CD4-positive, alpha-beta T cell (primary cell): Measurements from ENCODE around the gene CTXND1. TPM values are rescaled to one million over a fixed set of nuclear protein-coding genes. Genes with fewer than 3 reads are reported as not detected.

Experiments
- ATAC-seq: fragments of 200-7000 bp; cut with Tn5 transposase; one replicate; pipeline ENCODE4 v1.10.0; 2022; ENCODE audit warnings: mild to moderate bottlenecking; ENCODE audit not compliant: poor library complexity
- CTCF ChIA-PET: fragments of 350-600 bp; sonication (Branson Sonifier 250); formaldehyde crosslinking; loops from one replicate; lab custom pipeline; 2021; ENCODE audit warnings: antibody characterized with exemption, inconsistent platforms; lab: Charles Lee
- POLR2A ChIA-PET: fragments of 350-600 bp; sonication (Branson Sonifier 250); formaldehyde crosslinking; loops from one replicate; lab custom pipeline; 2021; ENCODE audit warnings: antibody characterized with exemption, inconsistent platforms; lab: Charles Lee
- DNase-seq, 14 experiments: peaks; one replicate each; pipeline ENCODE4 v3.0.0-alpha.2; 2013 to 2020; ENCODE audit warnings: mixed read lengths in 2 of 14
- H3K27ac ChIP-seq, 2 donors: one replicate each; pipeline versions ENCODE4 v1.5.1 to v1.7.0; 2013; ENCODE audit warnings: low read length in 2 of 2, low read depth in 1 of 2, mild to moderate bottlenecking in 1 of 2
- H3K27me3 ChIP-seq, 2 experiments: 1 replicate in 1 of 2; 2 replicates in 1 of 2; pipeline versions ENCODE4 v1.6.1 to v1.7.0; 2013; ENCODE audit warnings: low read length in 2 of 2, control low read depth in 1 of 2, mild to moderate bottlenecking in 1 of 2, moderate library complexity in 1 of 2; ENCODE audit not compliant: insufficient read depth in 2 of 2, control insufficient read depth in 1 of 2
- H3K36me3 ChIP-seq: one replicate; pipeline ENCODE4 v1.6.1; 2013; ENCODE audit warnings: low read length, control low read depth; ENCODE audit not compliant: insufficient read depth
- H3K4me1 ChIP-seq: one replicate; pipeline ENCODE4 v1.6.1; 2013; ENCODE audit warnings: low read length, control low read depth; ENCODE audit not compliant: insufficient read depth
- H3K4me3 ChIP-seq: one replicate; pipeline ENCODE4 v1.5.1; 2013; ENCODE audit warnings: mild to moderate bottlenecking, low read length, moderate library complexity
- H3K9me3 ChIP-seq, 2 experiments: 1 replicate in 1 of 2; 2 replicates in 1 of 2; pipeline versions ENCODE4 v1.6.1 to v1.7.0; 2013; ENCODE audit warnings: low read length in 2 of 2, mild to moderate bottlenecking in 2 of 2, control low read depth in 1 of 2, moderate library complexity in 1 of 2; ENCODE audit not compliant: control insufficient read depth in 1 of 2, insufficient read depth in 1 of 2
- H3K27ac Mint-ChIP-seq: one replicate; pipeline ENCODE4 v1.8.0; 2020; ENCODE audit warnings: mixed read lengths
- H3K27me3 Mint-ChIP-seq: one replicate; pipeline ENCODE4 v1.8.0; 2021; ENCODE audit warnings: mixed read lengths
- H3K36me3 Mint-ChIP-seq: one replicate; pipeline ENCODE4 v1.8.0; 2021; ENCODE audit warnings: low read depth, mixed read lengths
- H3K4me1 Mint-ChIP-seq: one replicate; pipeline ENCODE4 v1.8.0; 2021; ENCODE audit warnings: low read depth, mixed read lengths
- H3K4me3 Mint-ChIP-seq: one replicate; pipeline ENCODE4 v1.8.0; 2020; ENCODE audit warnings: mild to moderate bottlenecking, mixed read lengths
- H3K9me3 Mint-ChIP-seq: one replicate; pipeline ENCODE4 v1.8.0; 2020; ENCODE audit warnings: mixed read lengths
- intact Hi-C, 2 experiments: fragments of 100-400 bp; cut with DNase I in 1 of 2; cut with micrococcal nuclease in 1 of 2; formaldehyde crosslinking; loops; one replicate each; pipeline versions ENCODE4 v1.15.1 to v1.9.0; 2023 to 2025; cut with DNase I, micrococcal nuclease
- total RNA-seq, 174 experiments: library from RNA in 2 of 174; stranded (reverse) in 2 of 174; gene quantifications; one replicate each; pipeline ENCODE4 v1.2.3 and lab custom pipeline; 2021 to 2026
- TF ChIP-seq, protein P1 (sequence below): fragments of 200-600 bp; IDR thresholded peaks from one replicate; pipeline ENCODE4 v1.8.0; 2022; ENCODE audit warnings: antibody characterized with exemption, mild to moderate bottlenecking

CTXND1 gene
- total RNA-seq, 2 experiments from 2014 or later, result not detected

DNA sequence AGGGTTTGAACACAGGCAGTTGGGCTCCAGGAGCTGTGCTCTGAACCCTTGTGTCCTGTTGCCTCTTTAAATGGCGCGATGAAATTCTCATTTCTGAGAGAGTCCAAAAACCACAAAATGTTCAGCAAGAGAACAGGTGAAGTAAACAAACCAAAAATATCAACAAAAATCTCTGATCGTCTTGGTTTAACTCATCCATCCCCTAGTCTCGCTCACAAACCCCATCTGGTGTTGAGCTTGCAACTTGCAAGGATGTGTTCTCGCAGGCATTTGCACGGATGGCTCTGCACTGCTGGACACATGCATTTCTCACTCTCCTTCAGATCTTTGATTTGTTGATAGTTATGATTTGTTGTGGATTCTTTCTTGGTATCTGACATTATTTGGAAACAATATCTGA, 68.1 kb downstream of the CTXND1 start:
- peaks cover 0 to 5% of the 10 kb centered on the region in 2 experiments for H3K9me3 ChIP-seq
- TF ChIP-seq, protein P1, sequence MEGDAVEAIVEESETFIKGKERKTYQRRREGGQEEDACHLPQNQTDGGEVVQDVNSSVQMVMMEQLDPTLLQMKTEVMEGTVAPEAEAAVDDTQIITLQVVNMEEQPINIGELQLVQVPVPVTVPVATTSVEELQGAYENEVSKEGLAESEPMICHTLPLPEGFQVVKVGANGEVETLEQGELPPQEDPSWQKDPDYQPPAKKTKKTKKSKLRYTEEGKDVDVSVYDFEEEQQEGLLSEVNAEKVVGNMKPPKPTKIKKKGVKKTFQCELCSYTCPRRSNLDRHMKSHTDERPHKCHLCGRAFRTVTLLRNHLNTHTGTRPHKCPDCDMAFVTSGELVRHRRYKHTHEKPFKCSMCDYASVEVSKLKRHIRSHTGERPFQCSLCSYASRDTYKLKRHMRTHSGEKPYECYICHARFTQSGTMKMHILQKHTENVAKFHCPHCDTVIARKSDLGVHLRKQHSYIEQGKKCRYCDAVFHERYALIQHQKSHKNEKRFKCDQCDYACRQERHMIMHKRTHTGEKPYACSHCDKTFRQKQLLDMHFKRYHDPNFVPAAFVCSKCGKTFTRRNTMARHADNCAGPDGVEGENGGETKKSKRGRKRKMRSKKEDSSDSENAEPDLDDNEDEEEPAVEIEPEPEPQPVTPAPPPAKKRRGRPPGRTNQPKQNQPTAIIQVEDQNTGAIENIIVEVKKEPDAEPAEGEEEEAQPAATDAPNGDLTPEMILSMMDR, result no peak
- H3K4me1 ChIP-seq, result no peaks in the 10 kb centered on the region
- intact Hi-C loops, result no loop called here
- peaks cover 67% of the 10 kb centered on the region for H3K36me3 Mint-ChIP-seq
- no peak overlapping the region for H3K4me3 Mint-ChIP-seq
- no peak overlapping the region for H3K4me3 ChIP-seq
- H3K9me3 Mint-ChIP-seq, result no peaks in the 10 kb centered on the region
- no peak overlapping the region for H3K27ac Mint-ChIP-seq
- H3K27me3 Mint-ChIP-seq, result no peaks in the 10 kb centered on the region
- ATAC-seq (no peak), DNase-seq (no peak)
- H3K4me1 Mint-ChIP-seq, result no peaks in the 10 kb centered on the region
- ChIA-PET CTCF (no interaction called here), POLR2A (no interaction called here)
- no peaks in the 10 kb centered on the region for H3K27me3 ChIP-seq
- no peak overlapping the region for H3K27ac ChIP-seq
- H3K36me3 ChIP-seq, result peaks cover 38% of the 10 kb centered on the region

DNA sequence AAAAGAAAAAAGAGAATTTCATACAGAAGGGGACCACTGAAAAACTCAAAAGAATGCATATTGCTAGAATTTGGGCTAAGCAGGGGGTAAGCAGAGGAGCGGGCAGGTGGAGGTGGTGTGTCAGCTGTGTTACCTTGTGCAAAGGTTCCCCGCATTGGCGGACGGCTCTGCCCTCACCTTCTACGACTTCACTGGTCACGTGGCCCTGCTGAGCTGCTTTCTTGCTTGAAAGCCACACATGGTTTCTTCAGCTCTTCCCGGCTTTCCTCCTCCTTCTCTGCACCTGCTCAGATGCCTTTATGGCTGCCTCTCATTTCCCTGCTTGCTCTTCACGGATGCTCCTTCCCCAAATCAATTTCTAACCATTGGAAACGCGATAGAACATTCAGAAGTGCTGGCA, 68.7 kb downstream of the CTXND1 start:
- DNase-seq (no peak), ATAC-seq (no peak)
- Mint-ChIP-seq H3K27ac (no peak overlapping the region), H3K4me1 (no peaks in the 10 kb centered on the region), H3K36me3 (peaks cover 67% of the 10 kb centered on the region), H3K9me3 (no peaks in the 10 kb centered on the region), H3K27me3 (no peaks in the 10 kb centered on the region), H3K4me3 (no peak overlapping the region)
- TF ChIP-seq, protein P1, result no peak
- POLR2A ChIA-PET, result no interaction called here
- Histone ChIP-seq H3K9me3 (peaks cover 0 to 5% of the 10 kb centered on the region in 2 experiments), H3K27ac (no peak overlapping the region), H3K36me3 (peaks cover 38% of the 10 kb centered on the region), H3K4me3 (no peak overlapping the region), H3K27me3 (no peaks in the 10 kb centered on the region), H3K4me1 (no peaks in the 10 kb centered on the region)
- CTCF ChIA-PET, result no interaction called here
- intact Hi-C loops, result no loop called here

DNA sequence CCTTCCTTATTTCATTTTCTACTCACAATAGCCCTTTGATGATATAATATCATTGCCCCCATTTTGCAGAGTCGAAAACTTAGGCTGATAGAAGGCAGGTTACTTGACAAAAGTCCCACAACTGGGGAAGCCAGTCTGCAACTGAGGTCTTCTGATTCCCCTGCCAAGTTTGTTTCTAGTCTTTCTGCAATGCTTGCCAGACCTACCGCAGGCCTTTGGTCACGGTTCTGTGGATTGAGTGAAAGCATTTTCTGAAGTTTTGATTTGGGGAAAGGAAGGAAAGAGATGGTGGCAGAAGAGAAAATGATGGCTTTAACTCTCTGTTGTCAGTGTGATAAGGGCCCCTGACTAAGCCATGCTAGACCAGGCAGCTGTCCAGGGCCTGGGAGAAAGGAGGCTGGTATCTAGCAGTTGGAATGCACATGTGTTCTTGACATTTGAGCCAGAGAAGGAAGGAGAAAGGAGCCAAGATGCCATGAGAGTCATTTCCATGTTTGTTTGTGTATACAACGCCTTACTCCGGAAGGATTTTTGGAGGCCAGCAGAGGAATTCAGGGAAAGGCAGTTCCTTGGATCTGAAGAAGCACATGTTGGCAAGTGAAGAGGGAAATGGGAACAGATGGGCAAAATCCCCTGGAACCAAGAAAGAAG, 69.3 kb downstream of the CTXND1 start:
- Mint-ChIP-seq H3K9me3 (no peaks in the 10 kb centered on the region), H3K4me3 (no peak overlapping the region), H3K4me1 (no peaks in the 10 kb centered on the region), H3K27ac (no peak overlapping the region), H3K36me3 (peaks cover 63% of the 10 kb centered on the region), H3K27me3 (no peaks in the 10 kb centered on the region)
- Histone ChIP-seq H3K4me1 (no peaks in the 10 kb centered on the region), H3K36me3 (peaks cover 36% of the 10 kb centered on the region), H3K27ac (no peak overlapping the region), H3K4me3 (no peak overlapping the region), H3K9me3 (peaks cover 0 to 5% of the 10 kb centered on the region in 2 experiments), H3K27me3 (no peaks in the 10 kb centered on the region)
- TF ChIP-seq, protein P1, result no peak
- DNase-seq (no peak), ATAC-seq (no peak)
- POLR2A ChIA-PET, result no interaction called here
- intact Hi-C loops, result no loop called here
- CTCF ChIA-PET, result no interaction called here
